Fibroblast of lung (primary cell): ENCODE data around the gene CHRM4. TPM values are rescaled to one million over a fixed set of nuclear protein-coding genes. Genes with fewer than 3 reads are reported as not detected.
A peak's percentile ranks its signal among the peaks of the same experiment; 100 is the strongest.

Experiments
- DNase-seq, 2 donors: peaks; one replicate each; pipeline versions ENCODE4 v3.0.0 to v3.0.0-alpha.2; 2010; ENCODE audit warnings: low read depth in 2 of 2
- H2AFZ ChIP-seq: 2 replicates; pipeline ENCODE4 v1.5.1; 2012; ENCODE audit warnings: low read length, control low read depth, inconsistent platforms
- H3K27ac ChIP-seq: 2 replicates; pipeline ENCODE4 v1.5.1; 2011; ENCODE audit warnings: low read length, control low read depth; ENCODE audit not compliant: insufficient read depth
- H3K27me3 ChIP-seq: 2 replicates; pipeline ENCODE4 v1.5.1; 2011; ENCODE audit warnings: mild to moderate bottlenecking, low read length; ENCODE audit not compliant: control insufficient read depth, insufficient read depth
- H3K36me3 ChIP-seq: 2 replicates; pipeline ENCODE4 v1.5.1; 2011; ENCODE audit warnings: low read length; ENCODE audit not compliant: control insufficient read depth, insufficient read depth
- H3K4me1 ChIP-seq: 2 replicates; pipeline ENCODE4 v1.5.1; 2011; ENCODE audit warnings: low read length; ENCODE audit not compliant: control insufficient read depth, insufficient read depth; ENCODE audit errors: extremely low read depth
- H3K4me2 ChIP-seq: 2 replicates; pipeline ENCODE4 v1.5.1; 2011; ENCODE audit warnings: low read length, control low read depth; ENCODE audit not compliant: insufficient read depth; ENCODE audit errors: extremely low read depth
- H3K4me3 ChIP-seq, 4 experiments: fragments of 200-600 bp in 1 of 4; sonication (generic) in 1 of 4; replicated peaks in 1 of 4; 2 replicates each; pipeline ENCODE4 v1.5.1; 2011 to 2016; ENCODE audit warnings: low read length in 4 of 4, low read depth in 3 of 4, mild to moderate bottlenecking in 3 of 4, control low read depth in 2 of 4, inconsistent platforms in 1 of 4, mixed read lengths in 1 of 4; ENCODE audit not compliant: insufficient read depth in 1 of 4; ENCODE audit errors: control extremely low read depth in 1 of 4
- H3K79me2 ChIP-seq: 2 replicates; pipeline ENCODE4 v1.5.1; 2012; ENCODE audit warnings: mild to moderate bottlenecking, low read length, inconsistent platforms; ENCODE audit not compliant: control insufficient read depth, insufficient read depth
- H3K9ac ChIP-seq: 2 replicates; pipeline ENCODE4 v1.5.1; 2011; ENCODE audit warnings: mild to moderate bottlenecking, low read length, control low read depth; ENCODE audit not compliant: insufficient read depth
- H3K9me3 ChIP-seq: 2 replicates; pipeline ENCODE4 v1.5.1; 2012; ENCODE audit warnings: low read depth, low read length; ENCODE audit not compliant: control insufficient read depth, insufficient read depth
- H4K20me1 ChIP-seq: 2 replicates; pipeline ENCODE4 v1.5.1; 2011; ENCODE audit warnings: low read length; ENCODE audit not compliant: control insufficient read depth, insufficient read depth; ENCODE audit errors: extremely low read depth
- EZH2 ChIP-seq: IDR thresholded peaks from 2 replicates; pipeline ENCODE4 v1.5.1; 2012; ENCODE audit warnings: low read length, control low read depth, mild to moderate bottlenecking; ENCODE audit errors: missing control alignments
- polyA plus RNA-seq, 2 donors: library from polyadenylated mRNA; depleted of rRNA in 1 of 2; stranded (reverse) in 1 of 2; unstranded in 1 of 2; fragments of >200 nt; gene quantifications; 2 replicates each; pipeline ENCODE4 v1.2.1, GENCODE V29; 2011 to 2012; ENCODE audit warnings: missing spikeins in 1 of 2
- total RNA-seq: library from RNA; depleted of rRNA; stranded (reverse); fragments of >200 nt; gene quantifications from 2 replicates; pipeline ENCODE4 v1.2.1, GENCODE V29; 2014
- TF ChIP-seq, protein P1 (sequence below), 2 donors: IDR thresholded peaks in 1 of 2; conservative IDR thresholded peaks in 1 of 2; 1 replicate in 1 of 2; 2 replicates in 1 of 2; pipeline ENCODE4 v1.5.1; 2011 to 2012; ENCODE audit warnings: low read length in 2 of 2, control low read depth in 1 of 2, inconsistent platforms in 1 of 2, low read depth in 1 of 2, mild to moderate bottlenecking in 1 of 2

CHRM4 gene
- total and polyA plus RNA-seq, 2 donors (not counting 1 experiment from before 2014, with no cell fraction given): 0.05 TPM; not detected in 1

DNA sequence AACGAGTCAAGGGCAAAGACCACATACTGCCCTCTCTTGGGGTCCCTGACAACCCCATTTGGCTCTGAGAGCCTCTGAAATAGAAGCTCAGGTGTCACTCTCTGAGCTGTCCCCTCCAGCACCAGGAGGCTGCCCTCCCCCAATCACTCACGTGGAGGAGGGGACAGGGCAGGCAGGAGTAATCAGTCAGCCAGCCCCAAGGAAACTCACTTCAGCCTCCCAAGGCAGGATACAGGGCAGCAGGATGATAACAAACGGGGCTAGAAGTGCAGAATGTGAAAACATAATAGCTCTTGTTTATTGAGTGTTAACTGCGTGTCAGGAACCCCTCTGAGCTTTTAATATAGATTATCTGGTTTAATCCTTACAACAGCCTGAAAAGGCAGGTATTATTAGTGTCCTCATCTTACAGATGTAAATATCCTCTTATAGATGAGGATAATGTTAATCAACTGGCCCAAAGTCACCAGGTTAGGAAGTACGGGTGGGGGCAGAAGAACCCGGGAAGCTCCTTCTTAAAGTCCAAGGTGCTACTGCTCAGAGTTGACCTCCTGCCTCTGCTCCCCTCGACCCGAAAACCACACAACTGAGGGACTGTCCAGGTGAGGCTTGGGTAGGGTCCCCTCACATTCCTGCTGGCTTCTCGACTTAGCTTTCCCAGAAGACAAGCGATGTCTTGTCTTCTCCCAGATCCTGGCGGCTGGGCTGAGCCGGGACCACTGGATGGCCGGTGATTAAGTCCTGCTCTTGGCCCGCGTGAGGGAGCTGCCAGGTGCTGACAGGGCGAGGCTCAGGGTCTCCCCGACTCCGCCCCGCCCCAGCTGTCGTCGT is 2.7 kb downstream of the CHRM4 start:
- Histone ChIP-seq H2AFZ (no peak overlapping the region), H3K36me3 (no peaks in the 10 kb centered on the region), H3K27me3 (peaks cover 33% of the 10 kb centered on the region), H3K79me2 (no peaks in the 10 kb centered on the region), H3K9me3 (no peaks in the 10 kb centered on the region), H3K4me1 (peaks cover 5% of the 10 kb centered on the region), H3K4me3 (no peak overlapping the region), H3K9ac (no peak overlapping the region), H4K20me1 (peaks cover 1% of the 10 kb centered on the region), H3K4me2 (peak overlapping the region; percentile 89), H3K27ac (no peak overlapping the region)
- DNase-seq: no peak
- TF ChIP-seq, protein P1, sequence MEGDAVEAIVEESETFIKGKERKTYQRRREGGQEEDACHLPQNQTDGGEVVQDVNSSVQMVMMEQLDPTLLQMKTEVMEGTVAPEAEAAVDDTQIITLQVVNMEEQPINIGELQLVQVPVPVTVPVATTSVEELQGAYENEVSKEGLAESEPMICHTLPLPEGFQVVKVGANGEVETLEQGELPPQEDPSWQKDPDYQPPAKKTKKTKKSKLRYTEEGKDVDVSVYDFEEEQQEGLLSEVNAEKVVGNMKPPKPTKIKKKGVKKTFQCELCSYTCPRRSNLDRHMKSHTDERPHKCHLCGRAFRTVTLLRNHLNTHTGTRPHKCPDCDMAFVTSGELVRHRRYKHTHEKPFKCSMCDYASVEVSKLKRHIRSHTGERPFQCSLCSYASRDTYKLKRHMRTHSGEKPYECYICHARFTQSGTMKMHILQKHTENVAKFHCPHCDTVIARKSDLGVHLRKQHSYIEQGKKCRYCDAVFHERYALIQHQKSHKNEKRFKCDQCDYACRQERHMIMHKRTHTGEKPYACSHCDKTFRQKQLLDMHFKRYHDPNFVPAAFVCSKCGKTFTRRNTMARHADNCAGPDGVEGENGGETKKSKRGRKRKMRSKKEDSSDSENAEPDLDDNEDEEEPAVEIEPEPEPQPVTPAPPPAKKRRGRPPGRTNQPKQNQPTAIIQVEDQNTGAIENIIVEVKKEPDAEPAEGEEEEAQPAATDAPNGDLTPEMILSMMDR (conservative IDR thresholded peaks at IDR 0.05 in 1 of 2, IDR thresholded peaks at IDR 0.05 in 1 of 2; ENCODE audit: low read depth in 1 of 2, low read length in 2 of 2): no peak
- peak; percentile 65 for TF ChIP-seq EZH2

DNA sequence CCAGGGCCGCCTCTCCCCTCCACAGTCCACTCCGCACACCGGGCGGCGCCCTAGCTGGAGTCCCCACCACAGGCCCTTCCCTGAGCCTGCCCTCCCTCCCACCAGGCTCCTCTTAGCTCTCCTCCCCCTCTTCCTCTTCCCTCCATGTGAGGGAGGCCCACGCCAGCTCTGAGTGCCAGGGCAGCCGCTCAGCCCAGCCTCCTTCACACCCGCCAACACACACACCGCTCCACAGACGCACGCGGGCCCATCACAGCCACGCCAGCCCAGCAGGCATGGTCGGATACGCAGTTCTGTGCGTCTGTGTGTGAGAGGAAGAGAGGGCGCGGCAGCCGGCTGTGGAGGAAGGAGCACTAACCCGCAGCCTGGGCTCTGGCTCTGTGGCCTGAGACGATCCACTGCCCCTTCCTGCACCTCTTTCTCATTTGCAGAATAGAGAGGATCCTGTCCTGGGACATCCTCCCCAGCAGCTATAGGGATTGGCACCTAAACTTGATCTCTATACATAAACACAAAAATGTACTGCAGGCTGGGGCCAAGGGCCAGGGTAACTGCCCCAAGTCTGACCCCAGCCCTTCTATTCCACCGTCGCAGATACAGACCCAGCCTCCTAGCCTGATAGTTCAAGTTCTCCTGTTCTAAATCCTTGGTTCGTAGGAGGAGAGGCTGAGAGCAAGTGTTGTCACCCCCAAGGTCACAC is 3.5 kb downstream of the CHRM4 start:
- Histone ChIP-seq H3K4me1 (peaks cover 5% of the 10 kb centered on the region), H4K20me1 (peaks cover 1% of the 10 kb centered on the region), H3K36me3 (no peaks in the 10 kb centered on the region), H3K27me3 (peaks cover 33% of the 10 kb centered on the region), H3K4me2 (no peak overlapping the region), H3K27ac (no peak overlapping the region), H3K9me3 (no peaks in the 10 kb centered on the region), H3K9ac (no peak overlapping the region), H2AFZ (no peak overlapping the region), H3K79me2 (no peaks in the 10 kb centered on the region), H3K4me3 (no peak overlapping the region)
- TF ChIP-seq, protein P1 (conservative IDR thresholded peaks at IDR 0.05 in 1 of 2, IDR thresholded peaks at IDR 0.05 in 1 of 2; ENCODE audit: low read depth in 1 of 2, low read length in 2 of 2): no peak
- no peak for DNase-seq

DNA sequence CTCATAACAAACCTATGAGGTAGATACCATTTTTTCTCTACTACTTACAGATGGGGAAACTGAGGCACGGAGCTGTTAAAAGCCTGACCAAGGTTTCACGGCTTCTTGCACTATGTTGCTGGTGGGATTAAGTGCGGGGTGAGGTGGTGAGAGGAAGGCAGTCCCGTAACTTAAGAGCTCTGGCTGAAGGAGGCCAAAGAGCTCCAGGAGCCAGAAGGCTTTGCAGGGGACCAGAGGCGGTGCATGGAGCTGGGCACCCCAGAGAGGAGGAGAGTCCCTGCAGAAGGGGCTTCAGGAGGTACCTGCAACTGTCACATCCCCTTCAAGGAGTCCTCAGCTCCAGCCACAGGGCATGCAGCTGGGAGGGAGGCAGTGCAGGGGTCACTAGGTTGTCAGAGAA is 4.1 kb downstream of the CHRM4 start:
- Histone ChIP-seq H3K36me3 (no peaks in the 10 kb centered on the region), H3K4me3 (no peak overlapping the region), H3K4me1 (peaks cover 7% of the 10 kb centered on the region), H3K9ac (no peak overlapping the region), H3K27me3 (peaks cover 33% of the 10 kb centered on the region), H4K20me1 (peaks cover 1% of the 10 kb centered on the region), H3K9me3 (no peaks in the 10 kb centered on the region), H3K79me2 (no peaks in the 10 kb centered on the region), H3K27ac (no peak overlapping the region), H2AFZ (no peak overlapping the region), H3K4me2 (no peak overlapping the region)
- no peak for TF ChIP-seq EZH2
- TF ChIP-seq, protein P1 (conservative IDR thresholded peaks at IDR 0.05 in 1 of 2, IDR thresholded peaks at IDR 0.05 in 1 of 2; ENCODE audit: low read depth in 1 of 2, low read length in 2 of 2): no peak
- no peak for DNase-seq
